ENCODE results near the gene SH3RF3.

The SH3RF3 gene

GRCh38 chr2:109139865-109140396 is 10.9 kb downstream of the SH3RF3 start:
- no peak for DNase-seq (ENCODE audit: low read depth)

DNA sequence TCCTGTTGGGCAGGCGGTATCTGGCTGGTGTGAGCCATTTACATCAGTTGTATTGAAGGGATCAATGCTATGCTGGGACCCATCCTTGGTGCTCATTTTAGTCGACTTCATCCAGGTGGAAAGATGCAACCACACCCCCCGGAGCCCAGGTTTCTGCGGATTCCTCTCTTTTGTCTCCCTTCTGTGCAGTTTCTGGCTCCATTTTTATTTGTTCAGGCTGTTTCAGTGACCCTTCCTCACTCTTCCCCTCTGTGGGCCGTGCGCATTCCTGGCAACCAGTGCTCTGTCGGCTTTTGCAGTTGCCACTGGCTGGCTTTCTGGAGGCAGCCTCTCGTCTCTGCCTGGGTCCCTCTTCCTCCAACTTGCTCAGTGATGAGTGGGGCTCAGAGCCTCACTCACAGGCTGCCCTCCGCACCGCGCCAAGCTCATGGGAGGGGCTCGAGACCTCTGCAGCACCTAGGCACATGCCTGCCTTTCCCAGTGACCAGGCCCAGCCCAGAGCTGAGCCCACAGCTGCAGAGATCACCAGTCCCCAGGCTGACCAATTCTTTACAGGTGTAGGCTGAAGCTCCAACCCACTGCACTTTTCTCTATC is 12.1 kb downstream of the SH3RF3 start:
- no peak for DNase-seq (ENCODE audit: low read depth)

- no peak for DNase-seq (ENCODE audit: low read depth)
Measured at GRCh38 chr2:109141727-109142283, 12.8 kb downstream of the SH3RF3 start.

- DNase-seq (ENCODE audit: low read depth), result no peak
Measured at GRCh38 chr2:109142416-109143210, 13.6 kb downstream of the SH3RF3 start.

DNA sequence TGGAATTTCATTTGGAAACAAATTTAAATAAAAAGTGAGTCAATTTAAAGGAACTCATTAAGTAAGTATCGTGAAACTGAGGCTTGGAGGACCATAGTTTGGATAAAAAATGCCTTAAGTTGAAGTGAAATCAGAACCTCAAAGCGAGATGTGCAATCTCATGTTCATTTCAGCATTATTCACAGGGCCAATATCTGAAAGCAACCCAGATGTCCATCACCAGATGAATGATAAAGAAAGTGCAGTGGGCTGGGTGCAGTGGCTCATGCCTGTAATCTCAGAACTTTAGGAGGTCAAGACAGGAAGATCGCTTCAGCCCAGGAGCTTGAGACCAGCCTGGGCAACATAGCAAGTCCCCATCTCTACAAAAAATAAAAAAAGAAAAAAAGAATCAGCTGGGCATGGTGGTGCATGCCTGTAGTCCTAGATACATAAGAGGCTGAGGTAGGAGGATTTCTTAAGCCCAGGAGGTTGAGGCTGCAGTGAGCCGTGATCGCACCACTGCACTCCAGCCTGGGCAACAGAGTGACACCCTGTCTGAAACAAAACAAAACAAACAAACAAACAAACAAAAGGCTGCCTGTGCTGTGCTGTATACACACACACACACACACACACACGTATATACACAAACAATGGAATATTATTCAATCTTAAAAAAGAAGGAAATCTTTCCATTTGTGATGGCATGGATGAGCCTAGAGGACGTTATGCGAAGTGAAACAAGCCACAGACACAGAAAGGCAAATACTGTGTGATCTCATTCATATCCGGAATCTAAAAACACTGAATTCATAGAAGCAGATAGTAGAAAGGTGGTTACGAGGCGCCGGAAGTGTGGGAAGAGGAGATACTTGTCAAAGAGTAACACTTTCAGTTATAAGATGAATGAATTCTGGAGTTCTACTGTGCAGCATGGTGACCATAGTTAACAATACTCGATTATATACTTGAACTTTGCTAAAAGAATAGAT is 14.5 kb downstream of the SH3RF3 start:
- DNase-seq (ENCODE audit: low read depth), result peak; percentile 50

- DNase-seq (ENCODE audit: low read depth), result no peak
Measured at GRCh38 chr2:109144271-109144670, 15.3 kb downstream of the SH3RF3 start.

DNA sequence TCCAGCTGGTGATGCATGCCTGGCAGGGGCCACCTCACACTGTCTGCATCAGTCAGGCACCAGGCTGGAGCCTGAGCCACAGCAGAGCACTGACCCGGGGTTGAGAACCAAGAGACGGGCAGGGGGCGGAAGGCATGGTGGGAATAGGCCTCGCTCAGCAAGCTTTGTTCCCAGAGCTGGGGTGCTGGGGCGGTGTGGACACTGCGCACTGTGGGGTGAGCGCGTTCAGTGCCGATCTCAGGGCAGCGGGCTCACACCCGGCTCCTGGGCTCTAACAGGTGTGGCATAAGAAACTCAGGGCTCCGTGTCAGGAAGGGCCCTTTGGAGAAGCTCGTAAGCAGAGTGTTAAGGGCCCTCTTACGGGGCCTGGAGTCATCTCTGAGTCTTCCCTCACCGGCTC is 15.7 kb downstream of the SH3RF3 start:
- no peak for DNase-seq (ENCODE audit: low read depth)

- no peak for DNase-seq (ENCODE audit: low read depth)
Measured at GRCh38 chr2:109145286-109145685, 16.3 kb downstream of the SH3RF3 start.

GRCh38 chr2:109147405-109147804 is 18.4 kb downstream of the SH3RF3 start:
- no peak for DNase-seq (ENCODE audit: low read depth)

- no peak for DNase-seq (ENCODE audit: low read depth)
Measured at GRCh38 chr2:109148117-109148746, 19.2 kb downstream of the SH3RF3 start.

- DNase-seq (ENCODE audit: low read depth), result no peak
Measured at GRCh38 chr2:109148991-109149645, 20.1 kb downstream of the SH3RF3 start.

GRCh38 chr2:109150559-109150958 is 21.6 kb downstream of the SH3RF3 start:
- DNase-seq (ENCODE audit: low read depth), result no peak

- DNase-seq (ENCODE audit: low read depth), result no peak
Measured at GRCh38 chr2:109151519-109151918, 22.5 kb downstream of the SH3RF3 start.

DNA sequence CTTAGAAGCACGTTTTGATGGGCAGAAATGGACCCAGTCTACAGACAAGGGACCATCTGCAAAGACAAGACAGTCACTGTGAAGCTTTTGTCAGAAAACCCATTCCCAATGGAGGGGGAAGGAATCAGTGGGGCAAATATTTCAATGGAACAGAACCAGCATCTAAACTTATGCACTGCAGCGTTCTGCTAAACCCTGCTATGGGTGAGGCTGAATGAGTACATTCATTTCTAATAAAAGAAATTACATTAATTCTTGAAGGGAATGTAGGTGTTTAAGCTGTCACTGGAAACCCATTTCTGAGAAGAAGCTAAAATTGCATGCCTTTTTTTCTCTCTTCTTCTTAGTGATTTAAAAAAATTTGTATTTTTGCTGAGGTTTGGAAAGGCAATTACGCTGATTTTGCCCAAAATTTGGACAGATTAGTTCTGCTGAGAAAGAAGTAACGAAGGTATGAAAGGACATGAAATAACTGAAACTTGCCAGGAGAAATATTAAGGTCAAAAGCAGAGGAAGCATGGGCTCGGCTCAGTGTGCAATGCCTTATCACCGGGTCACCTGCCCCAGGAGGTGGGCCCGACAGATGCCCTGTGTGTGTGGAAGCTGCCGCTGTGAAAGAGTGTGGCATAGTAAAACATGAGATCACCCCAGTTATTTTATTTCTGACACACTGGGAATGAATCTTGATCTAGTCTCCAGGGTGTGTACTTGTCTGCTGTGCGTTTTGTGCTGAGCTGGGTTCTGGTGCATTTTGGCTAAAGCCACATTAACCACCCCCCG is 24.2 kb downstream of the SH3RF3 start:
- no peak for DNase-seq (ENCODE audit: low read depth)

DNA sequence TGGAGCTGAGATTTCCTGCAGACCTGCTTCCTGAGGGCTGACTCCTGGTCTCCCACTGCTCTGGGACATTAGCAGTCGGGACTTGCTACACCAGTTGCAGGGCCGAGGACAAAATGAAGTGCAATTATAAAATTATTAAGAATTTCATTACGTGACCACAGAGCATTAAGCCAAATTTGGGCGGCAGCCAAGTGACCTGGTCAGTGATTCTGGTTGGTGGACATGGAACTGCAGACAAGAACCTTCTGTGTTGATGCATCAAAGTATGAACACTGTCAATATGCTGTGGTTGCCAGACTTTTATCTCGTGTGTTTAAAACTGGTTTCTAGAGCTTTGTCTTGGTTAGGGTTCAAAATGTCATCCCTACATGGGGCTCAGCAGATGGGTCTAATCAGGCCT is 24.8 kb downstream of the SH3RF3 start:
- DNase-seq (ENCODE audit: low read depth), result no peak

- DNase-seq (ENCODE audit: low read depth), result no peak
Measured at GRCh38 chr2:109154226-109154625, 25.2 kb downstream of the SH3RF3 start.

DNA sequence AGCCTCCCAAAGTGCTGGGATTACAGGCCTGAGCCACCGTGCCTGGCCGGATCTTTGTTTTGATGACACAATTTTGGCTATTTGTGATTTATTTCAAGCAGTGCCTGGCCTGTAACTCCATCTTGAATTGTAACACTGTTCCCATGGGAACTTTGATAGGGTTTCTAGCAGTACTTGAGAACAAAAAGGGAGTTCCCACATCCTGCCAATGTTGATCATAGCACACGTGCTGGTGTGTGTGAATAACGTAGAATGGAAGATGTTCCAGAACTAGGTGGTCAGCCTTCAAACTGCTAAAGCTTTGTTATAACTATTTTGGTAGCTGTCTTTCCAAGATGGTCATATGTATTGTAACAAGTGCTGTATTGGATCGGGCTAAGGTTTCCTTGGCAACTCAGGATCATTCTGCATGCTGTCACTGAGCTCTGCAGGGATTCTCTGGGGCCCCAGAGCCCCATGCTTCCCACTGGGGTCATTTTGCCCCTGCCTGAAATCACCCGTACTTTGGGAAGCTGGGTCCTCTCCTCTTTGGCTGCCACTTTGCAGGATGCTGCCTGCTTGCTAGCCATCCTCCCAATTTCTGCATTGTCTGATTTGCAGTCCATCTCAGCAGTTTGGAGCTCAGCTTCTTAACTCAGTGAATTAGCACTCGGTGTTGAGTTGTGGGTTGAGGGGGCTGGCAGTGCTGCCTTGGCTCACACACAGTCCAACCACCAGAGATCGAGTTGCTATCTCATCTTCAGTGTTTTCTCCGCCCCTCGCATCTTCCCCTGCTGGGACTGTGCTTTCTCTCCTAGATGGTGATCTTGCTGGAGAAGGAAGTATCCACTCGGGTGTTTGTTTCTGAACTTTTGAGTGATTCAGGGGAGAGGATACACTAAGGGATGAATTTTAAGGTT is 26.8 kb downstream of the SH3RF3 start:
- no peak for DNase-seq (ENCODE audit: low read depth)

DNA sequence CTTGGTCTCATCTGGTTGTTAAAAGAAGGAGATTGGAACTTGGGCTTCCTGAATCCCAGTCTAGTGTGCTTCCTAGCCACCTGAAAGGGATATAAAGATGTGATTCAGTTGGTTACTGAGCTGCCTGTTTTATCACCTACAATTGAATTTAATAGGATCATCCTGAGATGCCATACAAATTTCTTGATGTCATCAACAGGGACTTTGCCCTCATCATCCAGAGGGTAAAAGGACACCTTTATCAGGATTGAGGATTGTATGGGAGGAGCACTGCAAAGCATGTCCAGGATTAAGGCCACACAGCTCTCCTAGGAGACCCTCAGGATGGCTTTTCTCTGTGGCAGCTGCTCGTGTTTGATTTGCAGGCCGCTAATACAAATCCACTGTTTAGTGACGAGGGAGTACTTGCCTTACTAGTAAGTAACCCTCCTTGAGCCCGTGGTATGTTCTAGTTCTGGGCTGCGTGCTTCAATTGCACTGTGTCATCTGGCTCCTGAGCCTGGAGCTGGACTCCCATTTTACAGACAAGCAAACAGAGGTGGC is 28.6 kb downstream of the SH3RF3 start:
- no peak for DNase-seq (ENCODE audit: low read depth)

DNA sequence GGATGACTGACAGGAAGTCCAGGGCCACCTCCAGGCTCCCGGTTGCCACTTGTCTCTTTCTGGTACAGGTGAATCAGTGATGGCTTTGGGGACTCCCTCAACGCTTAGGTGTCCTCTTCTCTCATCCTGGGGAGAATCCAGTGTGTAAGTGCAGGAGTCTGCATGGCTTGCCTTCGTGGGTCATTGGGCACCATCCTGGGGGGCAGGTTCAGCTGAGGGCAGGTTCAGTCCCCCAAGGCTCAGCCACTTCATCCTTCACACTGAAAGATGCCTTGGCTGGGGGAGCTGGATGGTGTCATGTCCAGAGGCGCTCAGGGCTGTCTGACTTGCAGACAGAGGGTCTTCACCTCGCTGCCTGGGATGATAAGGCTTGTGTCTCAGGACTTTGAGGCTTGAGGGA is 29.2 kb downstream of the SH3RF3 start:
- no peak for DNase-seq (ENCODE audit: low read depth)

Data from activated T-helper 9 cell treated with anti-CD3 and anti-CD28 coated beads, Interleukin-2, amount 50 U/mL, for 16 hours (primary cell).